ENCODE data around the gene CD99.

- TF ChIP-seq, protein P1, sequence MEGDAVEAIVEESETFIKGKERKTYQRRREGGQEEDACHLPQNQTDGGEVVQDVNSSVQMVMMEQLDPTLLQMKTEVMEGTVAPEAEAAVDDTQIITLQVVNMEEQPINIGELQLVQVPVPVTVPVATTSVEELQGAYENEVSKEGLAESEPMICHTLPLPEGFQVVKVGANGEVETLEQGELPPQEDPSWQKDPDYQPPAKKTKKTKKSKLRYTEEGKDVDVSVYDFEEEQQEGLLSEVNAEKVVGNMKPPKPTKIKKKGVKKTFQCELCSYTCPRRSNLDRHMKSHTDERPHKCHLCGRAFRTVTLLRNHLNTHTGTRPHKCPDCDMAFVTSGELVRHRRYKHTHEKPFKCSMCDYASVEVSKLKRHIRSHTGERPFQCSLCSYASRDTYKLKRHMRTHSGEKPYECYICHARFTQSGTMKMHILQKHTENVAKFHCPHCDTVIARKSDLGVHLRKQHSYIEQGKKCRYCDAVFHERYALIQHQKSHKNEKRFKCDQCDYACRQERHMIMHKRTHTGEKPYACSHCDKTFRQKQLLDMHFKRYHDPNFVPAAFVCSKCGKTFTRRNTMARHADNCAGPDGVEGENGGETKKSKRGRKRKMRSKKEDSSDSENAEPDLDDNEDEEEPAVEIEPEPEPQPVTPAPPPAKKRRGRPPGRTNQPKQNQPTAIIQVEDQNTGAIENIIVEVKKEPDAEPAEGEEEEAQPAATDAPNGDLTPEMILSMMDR (IDR thresholded peaks at IDR 0.05) = no peak
- TF ChIP-seq POLR2AphosphoS5 (IDR thresholded peaks at IDR 0.05) = no peak
Measured at GRCh38 chrX:2679534-2680485, 11.3 kb upstream of the CD99 start.
